HG02970 (cell line): Measurements from ENCODE around the gene TOM1.

Experiments
- ATAC-seq: cut with Tn5 transposase; IDR thresholded peaks from one replicate; pipeline ENCODE4 v1.9.1; 2021; ENCODE audit warnings: mild to moderate bottlenecking, moderate library complexity, moderate number of reproducible peaks; ENCODE audit not compliant: unreplicated experiment, low FRiP score

Gene TOM1

GRCh38 chr22:35322126-35322525 lies 22.4 kb downstream of the TOM1 start:
- no peak for ATAC-seq

GRCh38 chr22:35322893-35323292 lies 23.2 kb downstream of the TOM1 start:
- ATAC-seq: no peak

- ATAC-seq: no peak
Observed at GRCh38 chr22:35323305-35323704, 23.6 kb downstream of the TOM1 start.

GRCh38 chr22:35324067-35324466 lies 24.4 kb downstream of the TOM1 start:
- ATAC-seq: no peak

- ATAC-seq: no peak
Observed at GRCh38 chr22:35324762-35325161, 25.1 kb downstream of the TOM1 start.

- ATAC-seq: no peak
Observed at GRCh38 chr22:35325209-35325608, 25.5 kb downstream of the TOM1 start.

- ATAC-seq: no peak
Observed at GRCh38 chr22:35326854-35327562, 27.3 kb downstream of the TOM1 start.

GRCh38 chr22:35327690-35328471 lies 28.2 kb downstream of the TOM1 start:
- ATAC-seq: no peak

- no peak for ATAC-seq
Observed at GRCh38 chr22:35328472-35328885, 28.8 kb downstream of the TOM1 start.

- ATAC-seq: no peak
Observed at GRCh38 chr22:35329114-35329847, 29.6 kb downstream of the TOM1 start.

GRCh38 chr22:35330258-35330861 lies 30.7 kb downstream of the TOM1 start:
- ATAC-seq: no peak

- ATAC-seq: no peak
Observed at GRCh38 chr22:35332278-35332677, 32.6 kb downstream of the TOM1 start.

GRCh38 chr22:35333220-35333619 lies 33.5 kb downstream of the TOM1 start:
- no peak for ATAC-seq

- no peak for ATAC-seq
Observed at GRCh38 chr22:35334004-35334403, 34.3 kb downstream of the TOM1 start.

- ATAC-seq: no peak
Observed at GRCh38 chr22:35335468-35335867, 35.8 kb downstream of the TOM1 start.

- no peak for ATAC-seq
Observed at GRCh38 chr22:35335936-35336781, 36.5 kb downstream of the TOM1 start.

- no peak for ATAC-seq
Observed at GRCh38 chr22:35337932-35338331, 38.2 kb downstream of the TOM1 start.

- no peak for ATAC-seq
Observed at GRCh38 chr22:35341090-35341874, 41.6 kb downstream of the TOM1 start.

GRCh38 chr22:35342390-35342789 lies 42.7 kb downstream of the TOM1 start:
- ATAC-seq: no peak
